Endodermal cell (in vitro differentiated cells): Measurements from ENCODE around the gene MAP4K2. TPM values are rescaled to one million over a fixed set of nuclear protein-coding genes. Genes with fewer than 3 reads are reported as not detected.

ENCODE experiments used
- DNase-seq: peaks from one replicate; pipeline ENCODE4 v3.0.0-alpha.2; 2017
- H3K27ac ChIP-seq: 2 replicates; pipeline ENCODE4 v1.5.1; 2013; ENCODE audit warnings: mild to moderate bottlenecking, low read depth, low read length, moderate library complexity
- H3K27me3 ChIP-seq: 2 replicates; pipeline ENCODE4 v1.6.1; 2013; ENCODE audit warnings: mild to moderate bottlenecking, low read length, moderate library complexity; ENCODE audit not compliant: insufficient read depth, control insufficient read depth, poor library complexity, severe bottlenecking
- H3K36me3 ChIP-seq: 2 replicates; pipeline ENCODE4 v1.7.0; 2013; ENCODE audit warnings: mild to moderate bottlenecking, low read length, moderate library complexity; ENCODE audit not compliant: control insufficient read depth, insufficient read depth
- H3K4me1 ChIP-seq: one replicate; pipeline ENCODE4 v1.7.0; 2013; ENCODE audit warnings: low read length; ENCODE audit not compliant: control insufficient read depth, insufficient read depth
- H3K4me3 ChIP-seq: 2 replicates; pipeline ENCODE4 v1.5.1; 2013; ENCODE audit warnings: mild to moderate bottlenecking, low read length, moderate library complexity
- H3K9ac ChIP-seq: 2 replicates; pipeline ENCODE4 v1.6.1; 2013; ENCODE audit warnings: mild to moderate bottlenecking, low read length, moderate library complexity; ENCODE audit not compliant: poor library complexity, severe bottlenecking; ENCODE audit errors: extremely low read depth
- H3K9me3 ChIP-seq: 2 replicates; pipeline ENCODE4 v1.6.1; 2013; ENCODE audit warnings: mild to moderate bottlenecking, low read length, moderate library complexity; ENCODE audit not compliant: control insufficient read depth
- H3K27ac Mint-ChIP-seq: 2 replicates; pipeline ENCODE4 v1.8.0; 2020; ENCODE audit warnings: mixed read lengths
- H3K27me3 Mint-ChIP-seq: 2 replicates; pipeline ENCODE4 v1.8.0; 2021; ENCODE audit warnings: mild to moderate bottlenecking, mixed read lengths; ENCODE audit not compliant: insufficient read depth
- H3K36me3 Mint-ChIP-seq: 2 replicates; pipeline ENCODE4 v1.8.0; 2020; ENCODE audit warnings: low read depth, mixed read lengths
- H3K4me1 Mint-ChIP-seq: 2 replicates; pipeline ENCODE4 v1.8.0; 2020; ENCODE audit warnings: mixed read lengths
- H3K4me3 Mint-ChIP-seq: 2 replicates; pipeline ENCODE4 v1.8.0; 2020; ENCODE audit warnings: mild to moderate bottlenecking, moderate library complexity, mixed read lengths
- H3K9me3 Mint-ChIP-seq: 2 replicates; pipeline ENCODE4 v1.8.0; 2020; ENCODE audit warnings: mild to moderate bottlenecking, mixed read lengths
- WGBS, 2 experiments: methylation state at CpG; one replicate each; pipeline versions ENCODE4 v1.1.5 to v1.1.7; 2013; ENCODE audit warnings: missing lambda C conversion rate in 2 of 2, mixed read lengths in 1 of 2; ENCODE audit not compliant: insufficient coverage in 1 of 2, insufficient read length in 1 of 2; 5-methylcytosine and 5-hydroxymethylcytosine counted together
- total RNA-seq, 2 donors: library from RNA; stranded (reverse); fragmentation: NEBNext Ultra II Directional in 1 of 2; extraction: Animal tissue kit (Norgen Biotek cat#: 25700) in 1 of 2; gene quantifications; 2 replicates in 1 of 2; 3 replicates in 1 of 2; pipeline ENCODE4 v1.2.1, GENCODE V29; 2021
- TF ChIP-seq, protein P1 (sequence below): fragments of 200-600 bp; sonication (generic); conservative IDR thresholded peaks from 2 replicates; pipeline ENCODE4 v1.5.0; 2021; ENCODE audit warnings: antibody characterized with exemption, mild to moderate bottlenecking

Gene MAP4K2
- total RNA-seq, 2 donors from 2014 or later: 24.7 to 32.4 TPM

DNA sequence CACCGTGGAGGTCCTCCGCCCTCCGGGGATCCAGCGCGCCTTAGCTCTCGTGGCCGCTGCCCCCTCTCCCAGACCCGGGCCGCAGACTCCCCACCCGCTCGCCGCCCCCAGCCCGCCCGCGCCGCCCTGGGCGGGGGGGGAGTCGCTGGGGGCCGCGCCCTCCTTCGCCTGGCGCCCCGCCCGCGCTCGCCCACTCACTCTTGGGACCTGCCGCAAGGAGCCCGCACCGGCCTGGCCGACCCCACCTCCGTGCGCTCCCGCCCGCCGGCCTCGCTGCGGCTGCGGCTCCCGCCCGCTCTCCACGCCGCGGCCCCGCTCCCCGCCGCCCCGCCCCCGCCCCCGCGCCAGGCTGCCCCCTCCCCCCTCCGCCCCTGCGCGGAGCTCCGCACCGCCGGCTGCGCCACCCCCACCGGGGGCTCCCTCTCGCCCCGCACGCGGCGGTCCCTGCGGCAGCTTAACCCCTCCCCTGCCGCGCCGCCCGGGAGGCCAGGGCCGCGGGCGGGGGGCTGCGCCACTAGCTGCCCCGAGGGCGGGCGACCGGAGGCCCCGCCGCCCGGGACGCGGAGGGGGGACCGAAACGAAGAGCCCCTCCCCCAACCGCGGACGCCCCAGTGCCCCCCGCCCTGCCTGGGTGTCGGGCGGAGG is 58.3 kb downstream of the MAP4K2 start:
- H3K9me3 Mint-ChIP-seq: no peaks in the 10 kb centered on the region
- Histone ChIP-seq H3K4me1 (peaks cover 4% of the 10 kb centered on the region), H3K27me3 (peaks cover 77% of the 10 kb centered on the region), H3K36me3 (no peaks in the 10 kb centered on the region), H3K9ac (no peak overlapping the region), H3K27ac (no peak overlapping the region), H3K9me3 (no peaks in the 10 kb centered on the region), H3K4me3 (peak overlapping the region; percentile 45)
- no peaks in the 10 kb centered on the region for H3K36me3 Mint-ChIP-seq
- 0 to 1% methylated on average over 16 to 71 of the region's 89 CpGs for WGBS, 2 experiments
- H3K27ac Mint-ChIP-seq: no peak overlapping the region
- peaks cover 74% of the 10 kb centered on the region for H3K27me3 Mint-ChIP-seq
- peak overlapping the region; percentile 55 for H3K4me3 Mint-ChIP-seq
- peaks cover 11% of the 10 kb centered on the region for H3K4me1 Mint-ChIP-seq
- TF ChIP-seq, protein P1, sequence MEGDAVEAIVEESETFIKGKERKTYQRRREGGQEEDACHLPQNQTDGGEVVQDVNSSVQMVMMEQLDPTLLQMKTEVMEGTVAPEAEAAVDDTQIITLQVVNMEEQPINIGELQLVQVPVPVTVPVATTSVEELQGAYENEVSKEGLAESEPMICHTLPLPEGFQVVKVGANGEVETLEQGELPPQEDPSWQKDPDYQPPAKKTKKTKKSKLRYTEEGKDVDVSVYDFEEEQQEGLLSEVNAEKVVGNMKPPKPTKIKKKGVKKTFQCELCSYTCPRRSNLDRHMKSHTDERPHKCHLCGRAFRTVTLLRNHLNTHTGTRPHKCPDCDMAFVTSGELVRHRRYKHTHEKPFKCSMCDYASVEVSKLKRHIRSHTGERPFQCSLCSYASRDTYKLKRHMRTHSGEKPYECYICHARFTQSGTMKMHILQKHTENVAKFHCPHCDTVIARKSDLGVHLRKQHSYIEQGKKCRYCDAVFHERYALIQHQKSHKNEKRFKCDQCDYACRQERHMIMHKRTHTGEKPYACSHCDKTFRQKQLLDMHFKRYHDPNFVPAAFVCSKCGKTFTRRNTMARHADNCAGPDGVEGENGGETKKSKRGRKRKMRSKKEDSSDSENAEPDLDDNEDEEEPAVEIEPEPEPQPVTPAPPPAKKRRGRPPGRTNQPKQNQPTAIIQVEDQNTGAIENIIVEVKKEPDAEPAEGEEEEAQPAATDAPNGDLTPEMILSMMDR: no peak
- no peak for DNase-seq

DNA sequence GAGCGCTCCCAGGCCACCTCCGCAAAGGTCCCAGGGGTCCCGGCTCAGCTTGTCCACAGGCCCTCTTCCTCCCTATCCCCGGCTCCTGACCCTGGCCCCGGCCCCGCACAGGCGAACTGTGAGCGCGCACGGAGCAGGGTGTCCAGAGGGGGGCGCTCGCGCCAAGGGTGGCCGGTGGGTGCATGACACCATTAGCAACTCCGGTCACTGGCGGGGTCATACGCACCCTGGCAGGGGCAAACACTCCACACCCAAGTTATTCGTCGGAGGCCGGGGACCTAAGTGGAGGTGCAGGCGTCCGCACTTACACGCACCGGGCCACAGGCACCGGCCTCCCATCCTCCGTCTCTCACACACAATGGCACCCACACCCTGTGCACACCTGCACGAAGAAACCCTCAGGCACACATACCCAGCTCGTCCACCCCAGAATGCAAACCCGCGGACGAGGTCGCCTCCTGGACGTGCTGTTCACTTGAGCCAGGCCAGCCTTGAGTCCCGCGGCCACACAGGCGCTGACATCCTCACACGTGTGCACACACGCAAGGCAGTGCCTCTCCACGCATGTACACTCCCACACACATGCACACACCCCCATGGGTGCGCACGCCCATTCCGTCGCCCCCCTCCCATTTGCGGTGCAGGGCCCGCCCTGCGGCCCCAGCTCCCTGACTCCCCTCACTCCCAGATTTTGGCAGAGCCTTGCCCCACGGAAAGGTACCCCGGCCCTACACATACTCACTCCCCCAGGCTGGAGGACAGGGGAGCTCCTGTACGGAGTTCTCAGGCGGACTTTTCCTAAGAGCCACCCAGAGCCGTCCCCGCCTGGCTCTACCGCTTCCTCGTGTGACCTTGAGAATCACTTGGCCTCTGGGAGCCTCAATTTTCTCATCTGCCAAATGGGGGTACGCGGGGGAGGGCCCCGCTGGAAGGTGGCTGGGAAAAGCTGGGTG is 59.1 kb downstream of the MAP4K2 start, which contains the start of gene RASGRP2:
TSS of gene RASGRP2 (minus strand) at position 552 of the 953 bp plus-strand sequence. CDS start 1,276 bp downstream, outside the sequence.
- Histone ChIP-seq H3K4me1 (peaks cover 4% of the 10 kb centered on the region), H3K4me3 (peak within 1 kb of the TSS; percentile 45), H3K36me3 (no peaks in the 10 kb centered on the region), H3K27me3 (peaks cover 79% of the 10 kb centered on the region), H3K9me3 (no peaks in the 10 kb centered on the region), H3K27ac (no peak within 1 kb of the TSS), H3K9ac (no peak within 1 kb of the TSS)
- Mint-ChIP-seq H3K9me3 (no peaks in the 10 kb centered on the region), H3K36me3 (no peaks in the 10 kb centered on the region), H3K4me3 (peak within 1 kb of the TSS; percentile 55), H3K27me3 (peaks cover 80% of the 10 kb centered on the region), H3K27ac (no peak within 1 kb of the TSS), H3K4me1 (peaks cover 15% of the 10 kb centered on the region)
- 8 to 10% methylated on average over 14 to 57 of the region's 57 CpGs for WGBS, 2 experiments
- peak; percentile 95 for DNase-seq
- TF ChIP-seq, protein P1: peak; percentile 79

DNA sequence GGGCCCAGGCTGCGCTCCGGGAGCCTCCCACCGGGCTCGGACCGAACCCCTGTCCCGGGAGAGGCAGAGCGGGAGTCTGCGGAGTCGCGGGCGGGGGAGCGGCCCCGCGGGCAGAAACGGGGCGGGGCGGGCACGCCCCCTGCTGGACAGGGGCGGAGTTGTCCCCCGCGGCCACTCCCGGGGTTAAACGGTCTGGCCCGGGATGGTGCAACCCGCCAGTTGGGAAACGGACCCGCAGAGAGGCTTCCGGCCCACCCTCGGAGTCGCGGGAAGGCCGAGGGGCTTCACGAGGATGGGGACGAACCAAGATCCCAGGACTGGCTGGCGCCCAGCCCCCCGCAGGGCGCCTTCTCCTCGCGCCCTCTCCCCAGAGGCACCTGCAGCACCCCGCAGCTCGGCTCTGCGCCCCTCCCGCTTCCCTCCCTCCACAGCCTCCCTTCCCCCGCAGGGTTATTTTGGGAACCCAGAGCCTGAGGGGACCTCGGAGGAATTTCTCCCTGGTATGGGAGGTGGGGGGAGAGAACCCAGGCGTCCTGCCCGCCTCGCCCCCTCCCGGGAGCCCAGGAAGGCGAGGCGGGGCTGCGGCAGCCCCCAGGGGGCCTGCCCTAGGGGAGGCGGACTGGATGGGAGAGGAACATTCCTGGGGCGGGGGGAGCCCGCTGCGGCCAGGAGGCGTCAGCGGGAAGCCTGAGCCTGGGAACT is 60.0 kb downstream of the MAP4K2 start:
- Mint-ChIP-seq H3K9me3 (no peaks in the 10 kb centered on the region), H3K27ac (no peak overlapping the region), H3K27me3 (peaks cover 79% of the 10 kb centered on the region), H3K4me1 (peaks cover 15% of the 10 kb centered on the region), H3K36me3 (no peaks in the 10 kb centered on the region), H3K4me3 (no peak overlapping the region)
- H3K4me3 ChIP-seq: no peak overlapping the region
- no peak overlapping the region for H3K9ac ChIP-seq
- peaks cover 4% of the 10 kb centered on the region for H3K4me1 ChIP-seq
- WGBS, 2 experiments: 2% methylated on average over 13 to 57 of the region's 58 CpGs
- H3K36me3 ChIP-seq: no peaks in the 10 kb centered on the region
- DNase-seq: peak; percentile 90
- H3K9me3 ChIP-seq: no peaks in the 10 kb centered on the region
- H3K27ac ChIP-seq: no peak overlapping the region
- peaks cover 79% of the 10 kb centered on the region for H3K27me3 ChIP-seq
- TF ChIP-seq, protein P1: peak; percentile 96
